H7 (cell line): ENCODE data around the gene TNFSF9. TPM values are rescaled to one million over a fixed set of nuclear protein-coding genes. Genes with fewer than 3 reads are reported as not detected.
"Not testable (repeated sequence)": the region's sequence is repeated elsewhere in the genome, so short reads cannot be mapped to it uniquely, and the experiment has no call there.

Experiments
- DNase-seq: peaks from one replicate; pipeline ENCODE4 v3.0.0; 2012
- H3K27me3 ChIP-seq: 2 replicates; pipeline ENCODE4 v1.6.0; 2011; ENCODE audit warnings: mild to moderate bottlenecking, low read length; ENCODE audit not compliant: control insufficient read depth, insufficient read depth
- H3K36me3 ChIP-seq: replicated peaks from 2 replicates; pipeline ENCODE4 v1.5.1; 2011; ENCODE audit warnings: low read length; ENCODE audit not compliant: control insufficient read depth, insufficient read depth
- H3K4me3 ChIP-seq: 2 replicates; pipeline ENCODE4 v1.5.1; 2011; ENCODE audit warnings: low read depth, mild to moderate bottlenecking, control low read depth, low read length, moderate library complexity; ENCODE audit not compliant: insufficient read depth
- total RNA-seq: library from RNA; depleted of rRNA; stranded (reverse); fragments of >200 nt; shearing (Covaris generic); gene quantifications from 2 replicates; pipeline ENCODE4 v1.2.3, GENCODE V29; 2014

The TNFSF9 gene
- total RNA-seq, 1 experiment from 2014 or later, result 2.6 TPM

DNA sequence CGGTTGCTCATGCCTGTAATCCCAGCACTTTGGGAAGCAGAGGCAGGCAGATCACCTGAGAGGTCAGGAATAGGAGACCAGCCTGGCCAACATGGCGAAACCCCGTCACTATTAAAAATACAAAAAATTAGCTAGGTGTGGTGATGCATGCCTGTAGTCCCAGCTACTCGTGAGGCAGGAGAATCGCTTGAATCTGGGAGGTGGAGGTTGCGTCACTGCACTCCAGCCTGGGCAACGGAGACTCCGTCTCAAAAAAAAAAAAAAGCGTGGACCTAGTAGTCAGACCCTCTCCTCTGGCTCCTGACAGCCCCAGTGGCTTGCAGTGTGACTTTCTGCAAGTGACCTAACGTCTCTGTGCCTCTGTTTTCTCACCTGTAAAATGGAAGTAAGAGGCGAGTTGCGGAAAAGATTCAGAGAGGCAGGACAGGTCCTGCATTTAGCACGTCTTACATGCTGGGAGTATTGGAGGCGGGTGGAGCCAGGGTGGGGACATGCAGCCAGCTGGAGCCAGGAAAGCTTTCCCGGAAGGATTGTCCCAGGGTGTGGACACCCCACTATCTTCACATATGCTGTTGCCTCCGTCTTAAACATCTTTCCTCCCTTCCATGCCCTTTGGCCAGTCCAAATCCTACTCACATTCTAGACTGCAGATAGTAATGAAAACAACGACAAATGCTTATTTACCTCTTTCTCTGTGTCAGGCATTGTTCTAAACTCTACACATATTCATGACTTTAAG is 31.6 kb upstream of the TNFSF9 start:
- DNase-seq, result no peak
- Histone ChIP-seq H3K27me3 (peaks cover 24% of the 10 kb centered on the region), H3K36me3 (no peaks in the 10 kb centered on the region; the same call in 1 of the 2 replicates), H3K4me3 (no peak overlapping the region)

DNA sequence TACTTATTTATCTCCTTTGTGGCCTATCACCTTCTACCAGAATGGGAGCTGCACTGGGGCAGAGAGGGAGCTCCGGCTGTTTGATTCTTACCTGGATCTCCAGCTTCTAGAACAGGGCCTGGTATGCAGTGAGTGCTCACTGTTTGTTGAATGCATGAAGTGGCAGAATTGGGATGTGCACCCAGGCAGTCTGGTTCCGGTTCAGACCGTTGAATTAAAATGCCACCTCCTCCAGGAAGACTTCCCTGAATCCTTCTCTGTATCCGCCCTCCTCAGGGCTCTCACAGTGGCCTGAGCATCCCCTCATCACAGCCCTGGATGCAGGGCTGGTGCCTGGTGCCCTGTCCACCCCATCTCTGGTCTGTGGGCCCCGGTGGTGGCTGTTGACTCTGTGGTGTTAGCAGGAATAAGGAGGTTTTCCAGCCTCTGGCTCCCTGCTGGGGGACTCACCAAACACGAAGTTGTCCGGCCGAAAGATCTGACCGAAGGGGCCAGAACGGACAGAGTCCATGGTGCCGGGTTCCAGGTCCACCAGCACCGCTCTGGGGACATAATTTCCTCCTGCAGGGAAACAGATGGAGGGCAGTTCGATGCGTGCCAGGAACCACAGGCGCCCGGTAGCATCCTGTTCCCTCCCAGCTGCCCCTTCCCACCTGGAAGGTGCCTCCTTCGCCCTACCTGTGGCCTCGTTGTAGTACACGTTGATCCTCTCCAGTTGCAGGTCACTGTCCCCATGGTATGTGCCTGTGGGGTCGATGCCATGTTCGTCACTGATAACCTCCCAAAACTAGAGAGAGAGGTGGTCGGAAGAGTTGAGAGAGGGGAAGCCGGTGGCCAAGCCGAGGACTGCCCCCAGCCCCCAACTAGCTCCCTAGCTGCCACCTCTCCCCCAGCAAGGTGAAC is 29.7 kb upstream of the TNFSF9 start:
- Histone ChIP-seq H3K4me3 (peak overlapping the region; percentile 54; the same call in 1 of the 2 replicates), H3K27me3 (peaks cover 24% of the 10 kb centered on the region), H3K36me3 (no peaks in the 10 kb centered on the region; the same call in 1 of the 2 replicates)
- peak; percentile 50 for DNase-seq

DNA sequence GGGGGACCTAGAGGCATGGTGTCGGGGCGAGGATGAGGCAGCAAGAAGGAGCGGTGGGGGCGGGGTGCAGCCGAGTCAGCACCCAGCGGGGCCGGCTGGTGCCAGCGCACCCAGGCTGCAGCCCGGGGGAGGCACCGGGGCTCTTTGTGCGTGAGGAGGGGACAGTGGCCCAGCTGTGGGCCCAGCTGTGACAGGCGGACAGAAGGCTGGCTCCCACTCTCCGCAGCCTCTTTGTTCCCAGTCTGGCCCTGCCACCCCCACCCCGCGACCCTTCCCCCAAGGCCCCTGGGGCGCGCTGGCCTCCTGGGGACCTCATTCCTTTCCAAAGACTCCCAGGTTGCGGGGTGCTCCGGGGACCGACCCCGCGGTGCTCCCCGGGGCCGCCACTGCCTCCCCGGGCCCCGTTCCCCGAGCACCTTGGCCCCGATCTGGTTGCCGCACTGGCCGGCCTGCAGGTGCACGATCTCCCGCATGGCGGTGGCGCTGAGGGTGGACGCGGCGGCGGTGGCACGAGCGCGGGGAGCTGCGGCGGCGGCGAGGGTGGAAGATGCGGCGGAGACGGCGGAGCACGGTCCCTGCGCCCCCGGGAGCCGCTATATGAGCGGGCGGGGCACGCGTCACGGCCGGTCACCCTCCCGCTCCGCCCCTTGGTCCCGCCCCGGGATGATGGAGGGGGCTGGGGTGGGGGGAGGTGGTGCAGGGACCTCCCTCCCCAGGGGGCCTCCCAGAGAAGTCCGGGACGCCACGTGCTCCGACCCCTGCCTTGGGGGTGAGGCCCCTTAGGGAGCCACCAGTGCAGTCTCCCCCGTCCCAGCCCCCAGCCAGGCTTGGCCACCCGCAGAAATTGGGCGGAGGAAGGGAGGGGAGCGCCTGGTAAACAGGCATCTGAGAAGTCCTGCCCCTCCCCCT is 28.8 kb upstream of the TNFSF9 start, which contains the start of gene TUBB4A:
TSS of gene TUBB4A (minus strand) at position 570 of the 909 bp plus-strand sequence. CDS start at position 473, 97 bp downstream.
- H3K27me3 ChIP-seq, result peaks cover 24% of the 10 kb centered on the region
- peak within 1 kb of the TSS; percentile 54 for H3K4me3 ChIP-seq
- DNase-seq, result peak; percentile 93
- H3K36me3 ChIP-seq, result no peaks in the 10 kb centered on the region; the same call in 1 of the 2 replicates

DNA sequence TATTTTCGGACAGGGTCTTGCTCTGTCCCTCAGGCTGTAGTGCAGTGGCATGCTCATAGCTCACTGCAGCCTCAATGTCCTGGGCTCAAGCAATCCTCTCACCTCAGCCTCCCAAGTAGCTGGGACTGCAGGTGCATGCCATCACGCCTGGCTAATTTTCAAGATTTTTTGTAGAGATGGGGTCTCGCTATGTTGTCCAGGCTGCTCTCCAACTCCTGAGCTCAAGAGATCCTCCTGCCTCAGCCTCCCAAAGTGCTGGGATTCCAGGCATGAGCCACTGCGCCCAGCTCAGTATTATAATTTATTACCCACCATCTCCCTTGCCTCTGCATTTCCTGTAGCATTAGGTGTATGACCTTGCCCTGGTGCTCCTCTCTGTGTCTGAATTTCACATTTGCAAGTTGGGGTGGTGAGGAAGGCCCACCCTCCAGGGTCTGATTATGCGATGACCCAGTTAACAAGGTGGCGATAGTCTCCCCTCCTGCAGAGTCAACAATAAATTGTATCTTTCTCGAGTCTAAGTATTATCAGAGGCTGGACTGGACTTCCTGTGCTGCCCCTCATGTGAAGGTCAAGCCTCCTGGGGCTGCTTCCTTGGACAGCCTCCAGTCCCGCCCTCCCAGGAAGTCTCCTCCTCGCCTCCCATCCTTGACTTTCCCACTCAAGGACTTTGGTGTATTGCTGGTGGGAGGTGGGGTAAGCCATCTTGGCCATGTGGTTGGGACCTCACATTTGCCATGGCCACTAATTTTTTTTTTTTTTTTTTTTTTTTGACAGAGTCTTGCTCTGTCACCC is 27.2 kb upstream of the TNFSF9 start:
- Histone ChIP-seq H3K4me3 (no peak overlapping the region), H3K27me3 (peaks cover 24% of the 10 kb centered on the region), H3K36me3 (no peaks in the 10 kb centered on the region; the same call in 1 of the 2 replicates)
- no peak for DNase-seq

DNA sequence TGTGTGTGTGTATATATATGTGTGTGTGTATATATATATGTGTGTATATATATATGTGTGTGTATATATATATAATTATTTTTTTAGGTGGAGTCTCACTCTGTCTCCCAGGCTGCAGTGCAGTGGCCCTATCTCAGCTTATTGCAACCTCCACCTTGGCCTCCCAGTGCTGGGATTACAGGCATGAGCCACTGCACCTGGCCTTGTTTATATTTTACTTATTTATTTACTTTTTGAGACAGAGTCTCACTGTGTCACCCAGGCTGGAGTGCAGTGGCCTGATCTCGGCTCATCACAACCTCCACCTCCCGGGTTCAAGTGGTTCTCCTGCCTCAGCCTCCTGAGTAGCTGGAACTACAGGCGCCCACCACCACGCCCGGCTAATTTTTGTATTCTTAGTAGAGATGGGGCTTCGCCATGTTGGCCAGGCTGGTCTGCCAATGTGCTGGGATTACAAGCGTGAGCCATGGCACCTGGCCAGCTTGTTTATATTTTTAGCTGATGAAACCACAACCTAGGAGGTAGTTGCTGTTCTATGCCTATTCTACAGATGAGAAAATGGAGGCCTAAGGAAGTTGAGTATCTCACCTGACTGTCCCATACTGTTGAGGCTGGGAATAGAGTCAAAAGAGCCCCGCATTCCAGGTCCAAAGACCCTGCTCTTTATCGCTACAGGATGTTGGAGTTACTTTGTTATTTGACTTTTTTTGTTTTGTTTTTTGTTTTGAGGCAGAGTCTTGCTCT is 22.6 kb upstream of the TNFSF9 start:
- not testable (repeated sequence) for DNase-seq, H3K27me3 ChIP-seq, H3K4me3 ChIP-seq, H3K36me3 ChIP-seq

DNA sequence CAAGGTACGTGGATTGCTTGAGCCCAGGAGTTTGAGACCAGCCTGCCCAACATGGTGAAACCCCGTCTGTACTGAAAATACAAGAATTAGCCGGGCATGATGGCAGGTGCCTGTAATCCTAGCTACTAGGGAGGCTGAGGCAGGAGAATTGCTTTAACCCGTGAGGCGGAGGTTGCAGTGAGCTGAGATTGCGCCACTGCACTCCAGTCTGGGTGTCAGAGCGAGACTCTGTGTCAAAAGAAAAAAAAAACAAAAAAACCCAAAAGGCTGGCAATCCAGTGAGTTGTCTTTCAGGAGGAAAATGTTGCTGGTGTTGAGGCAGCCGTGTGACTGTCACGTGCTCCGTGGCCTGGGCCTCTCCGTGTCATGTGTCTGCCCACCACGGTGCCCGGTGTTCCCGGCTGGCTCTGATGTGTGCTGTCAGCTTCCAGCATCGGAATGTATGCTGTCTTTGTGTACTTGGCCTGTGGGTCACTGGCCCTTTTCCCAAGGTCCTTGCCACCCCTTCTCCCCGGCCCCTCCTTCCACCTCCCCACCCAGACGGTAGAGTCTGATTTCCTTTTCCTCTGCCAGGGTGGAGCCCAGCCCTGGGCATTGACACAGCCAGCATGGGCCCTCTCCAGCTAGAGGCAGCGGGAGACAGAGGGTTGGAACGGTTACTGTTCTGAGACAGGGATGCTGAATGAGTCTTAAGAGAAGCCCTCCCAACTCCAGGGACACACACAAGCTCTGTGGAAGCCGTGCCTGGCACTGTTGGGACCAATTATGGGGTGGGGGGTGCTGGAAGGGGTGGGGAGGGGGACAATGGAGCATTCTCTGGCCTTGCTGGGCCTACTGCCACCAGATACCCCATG is 21.5 kb upstream of the TNFSF9 start:
- no peaks in the 10 kb centered on the region for H3K27me3 ChIP-seq
- H3K36me3 ChIP-seq, result no peaks in the 10 kb centered on the region
- no peak for DNase-seq
- no peak overlapping the region for H3K4me3 ChIP-seq

DNA sequence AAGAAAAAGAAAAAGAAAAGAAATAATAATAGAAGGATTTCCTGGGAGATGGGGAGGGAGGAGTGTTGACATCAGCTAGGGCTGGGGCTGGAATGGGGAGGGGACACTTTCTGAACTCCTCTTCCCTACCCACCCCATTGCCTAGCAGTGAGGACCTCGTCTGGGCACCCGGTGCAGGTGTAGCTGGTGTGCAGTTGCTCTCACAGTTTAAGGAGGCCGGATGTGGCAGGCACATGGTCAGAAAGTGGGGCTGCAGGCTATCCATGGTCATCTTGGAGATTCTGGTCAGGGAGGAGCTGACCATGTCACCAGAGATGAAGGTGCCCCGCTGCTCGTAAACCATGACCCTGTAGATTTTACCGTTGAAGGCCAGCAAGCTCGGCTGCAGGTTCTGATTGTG is 20.2 kb upstream of the TNFSF9 start:
- DNase-seq, result no peak
- Histone ChIP-seq H3K27me3 (no peaks in the 10 kb centered on the region), H3K4me3 (no peak overlapping the region), H3K36me3 (no peaks in the 10 kb centered on the region)

DNA sequence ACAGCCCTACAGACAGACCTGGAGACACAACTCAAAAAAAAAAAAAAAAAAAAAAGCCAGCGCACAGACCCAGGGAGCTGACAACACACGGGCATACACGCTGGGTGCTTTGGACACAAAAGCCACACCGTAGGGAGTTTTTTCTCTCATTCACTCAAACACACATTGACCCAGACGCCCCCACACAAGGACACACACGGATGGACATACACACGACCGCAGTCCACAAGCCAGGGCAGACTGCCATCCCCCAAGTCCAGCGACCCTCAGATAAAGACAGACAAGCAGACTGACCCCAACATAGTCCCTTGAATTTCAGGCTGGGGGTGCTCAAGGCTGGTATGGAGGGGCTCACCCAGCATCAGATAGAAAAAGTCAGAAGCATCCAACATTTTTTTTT is 16.7 kb upstream of the TNFSF9 start:
- Histone ChIP-seq H3K27me3 (no peaks in the 10 kb centered on the region), H3K4me3 (no peak overlapping the region), H3K36me3 (no peaks in the 10 kb centered on the region)
- DNase-seq, result no peak

DNA sequence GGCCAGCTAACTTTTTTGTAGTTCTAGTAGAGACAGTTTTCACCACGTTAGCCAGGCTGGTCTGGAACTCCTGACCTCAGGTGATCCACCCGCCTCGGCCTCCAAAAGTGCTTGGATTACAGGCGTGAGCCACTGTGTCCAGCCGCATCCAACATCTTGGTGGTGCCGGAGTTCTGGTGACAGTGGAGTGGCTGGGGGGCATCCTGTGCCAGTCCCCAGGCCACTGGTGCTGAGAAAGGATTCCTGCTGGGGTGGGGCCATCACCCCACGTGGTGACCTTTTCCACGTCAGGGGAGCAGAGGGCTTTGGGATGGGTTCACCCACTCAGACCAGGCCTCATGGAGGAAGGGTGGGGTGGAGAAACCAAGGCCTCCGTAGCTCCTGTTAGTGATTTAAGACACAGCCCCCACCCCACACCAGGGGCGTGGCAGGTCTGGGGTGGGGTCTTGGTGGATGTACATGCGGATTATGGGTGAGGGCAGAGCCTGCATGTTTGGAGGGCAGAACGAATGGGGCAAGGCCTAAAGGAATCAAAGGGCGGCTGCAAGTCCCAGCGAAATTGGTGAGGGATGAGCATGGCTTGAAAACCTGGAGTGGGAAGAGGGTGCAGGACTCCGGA is 15.8 kb upstream of the TNFSF9 start:
- H3K4me3 ChIP-seq, result no peak overlapping the region
- H3K36me3 ChIP-seq, result no peaks in the 10 kb centered on the region
- no peak for DNase-seq
- no peaks in the 10 kb centered on the region for H3K27me3 ChIP-seq

DNA sequence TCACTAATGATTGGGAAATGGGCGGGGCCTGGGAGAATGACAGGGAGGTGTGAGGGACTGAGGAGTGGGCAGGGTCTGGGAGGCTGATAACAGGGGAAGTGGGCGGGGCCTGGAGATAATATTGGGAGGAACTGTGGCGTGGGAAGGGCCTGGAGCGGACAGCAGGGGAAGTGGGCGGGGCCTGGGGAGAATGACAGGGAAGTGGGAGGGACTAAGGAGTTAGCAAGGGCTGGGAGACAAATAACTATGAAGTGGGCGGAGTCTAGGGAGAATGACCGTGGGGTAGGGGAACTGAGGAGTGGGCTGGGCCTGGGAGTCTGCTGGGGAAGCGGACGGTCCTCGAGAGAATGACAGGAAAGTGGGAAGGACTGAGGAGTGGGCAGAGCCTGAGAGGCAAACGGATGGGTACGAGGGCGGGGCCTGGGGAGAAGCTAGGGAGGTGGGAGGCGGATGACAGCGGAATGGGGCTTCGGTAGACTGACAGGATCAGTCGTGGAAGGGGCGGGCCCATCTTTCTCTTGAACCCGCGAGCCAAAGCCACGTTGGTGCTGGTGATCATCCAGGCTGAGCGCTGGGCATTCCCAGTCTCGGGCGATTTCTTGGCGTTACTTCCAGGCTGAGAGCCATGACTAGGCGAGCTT is 14.7 kb upstream of the TNFSF9 start:
- H3K27me3 ChIP-seq, result no peaks in the 10 kb centered on the region
- peak; percentile 98 for DNase-seq
- peak overlapping the region; percentile 72 for H3K4me3 ChIP-seq
- H3K36me3 ChIP-seq, result no peaks in the 10 kb centered on the region

DNA sequence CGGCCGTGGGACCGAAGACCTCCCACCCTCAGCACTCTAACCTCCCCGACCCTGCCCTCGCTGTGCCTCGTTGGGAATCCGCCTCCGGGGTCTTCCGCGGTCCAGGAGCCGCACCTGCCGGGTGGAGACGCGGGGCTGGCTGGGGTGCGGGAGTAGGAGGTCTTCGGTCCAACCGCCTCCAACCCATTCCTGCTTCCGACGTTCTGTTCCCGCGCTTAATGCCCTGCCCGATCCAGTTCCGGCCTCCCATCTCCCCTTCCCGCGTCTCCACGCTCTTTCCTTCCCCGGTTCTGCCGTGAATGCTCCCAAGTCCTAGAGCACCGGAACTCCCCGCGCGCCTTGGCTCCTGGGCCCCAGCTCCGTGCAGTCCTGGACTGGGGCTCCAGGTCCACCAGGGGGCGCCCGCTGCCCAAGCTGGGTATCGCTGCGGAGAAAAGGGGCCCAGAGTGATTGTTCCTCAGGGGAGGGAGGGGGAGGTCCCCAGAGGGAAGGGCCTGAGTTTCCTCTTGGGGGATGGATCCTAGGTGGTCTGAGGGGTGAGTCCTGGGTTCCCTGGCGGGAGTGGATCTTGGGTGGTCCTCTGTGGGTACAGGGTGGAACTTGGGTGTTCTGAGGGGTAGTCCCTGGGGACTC is 14.1 kb upstream of the TNFSF9 start:
- DNase-seq, result peak; percentile 97
- no peaks in the 10 kb centered on the region for H3K27me3 ChIP-seq

More for the DNA sequence above, 14.1 kb upstream of the TNFSF9 start:
- H3K4me3 ChIP-seq, result peak overlapping the region; percentile 72
- H3K36me3 ChIP-seq, result no peaks in the 10 kb centered on the region
